Tibial artery (tissue), 4 donors: Measurements from ENCODE around the gene FOXO4.

Experiments used
- DNase-seq, 2 donors: peaks; one replicate each; pipeline ENCODE4 v3.0.0-alpha.2; 2019
- H3K27ac ChIP-seq, 2 donors: fragments of 200-600 bp; sonication (generic) in 1 of 2; 1 replicate in 1 of 2; 2 replicates in 1 of 2; pipeline ENCODE4 v1.5.1; 2018 to 2019; ENCODE audit warnings: mild to moderate bottlenecking in 1 of 2
- H3K27me3 ChIP-seq, 2 donors: fragments of 200-600 bp; sonication (generic) in 1 of 2; one replicate each; pipeline versions ENCODE4 v1.5.1 to v1.6.0; 2016 to 2019
- H3K36me3 ChIP-seq, 3 donors: fragments of 200-600 bp; sonication (generic) in 2 of 3; one replicate each; pipeline ENCODE4 v1.5.1; 2016 to 2019; ENCODE audit warnings: mild to moderate bottlenecking in 2 of 3
- H3K4me1 ChIP-seq, 4 donors: fragments of 200-600 bp; sonication (generic) in 2 of 4; 1 replicate in 3 of 4; 2 replicates in 1 of 4; pipeline ENCODE4 v1.5.1; 2016 to 2019
- H3K4me3 ChIP-seq, 2 donors: fragments of 200-600 bp; sonication (generic) in 1 of 2; 1 replicate in 1 of 2; 2 replicates in 1 of 2; pipeline ENCODE4 v1.5.1; 2018 to 2019; ENCODE audit warnings: mild to moderate bottlenecking in 2 of 2
- H3K9me3 ChIP-seq, 3 donors: fragments of 200-600 bp; sonication (generic) in 1 of 3; one replicate each; pipeline ENCODE4 v1.5.1; 2016 to 2019
- intact Hi-C: fragments of 100-400 bp; cut with DNase I; formaldehyde crosslinking; loops from one replicate; pipeline ENCODE4 v1.15.0; 2023; ENCODE audit warnings: low total_unique reads
- TF ChIP-seq, protein P1 (sequence below), 2 experiments: fragments of 200-600 bp in 1 of 2; fragments of 450-650 bp in 1 of 2; IDR thresholded peaks; one replicate each; pipeline ENCODE4 v1.5.1; 2017 to 2019; ENCODE audit warnings: antibody characterized with exemption in 2 of 2, mild to moderate bottlenecking in 1 of 2, moderate library complexity in 1 of 2

Gene FOXO4

GRCh38 chrX:71111921-71112431, 16.3 kb downstream of the FOXO4 start:
- Histone ChIP-seq H3K4me3 (no peak overlapping the region), H3K27ac (no peak overlapping the region)

DNA sequence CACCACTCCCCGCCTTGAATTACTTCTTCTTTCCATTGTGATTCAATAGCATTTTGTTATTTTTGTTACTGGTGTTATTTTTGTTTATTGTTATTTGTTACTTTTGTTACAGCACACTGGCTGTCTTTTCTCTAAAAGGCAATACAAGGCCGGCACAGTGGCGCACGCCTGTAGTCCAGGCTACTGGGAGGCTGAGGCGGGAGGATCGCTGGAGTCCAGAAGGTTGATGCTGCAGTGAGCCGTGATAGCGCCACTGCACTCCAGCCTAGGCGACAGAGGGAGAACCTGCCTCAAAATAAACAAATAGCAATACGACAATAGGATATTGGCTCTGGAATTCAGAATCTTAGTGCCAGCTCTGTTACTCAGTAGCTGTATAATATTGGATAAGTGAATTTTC, 21.7 kb downstream of the FOXO4 start:
- Histone ChIP-seq H3K4me1 (peaks cover 0 to 13% (median 0%) of the 10 kb centered on the region in 4 donors), H3K36me3 (peaks cover 10 to 17% (median 12%) of the 10 kb centered on the region in 3 donors), H3K27me3 (no peaks in the 10 kb centered on the region), H3K9me3 (no peaks in the 10 kb centered on the region), H3K4me3 (no peak overlapping the region), H3K27ac (peak overlapping the region in 1 of 2 donors; percentile 89)
- DNase-seq, result no peak
- intact Hi-C loops, result no loop called here
- TF ChIP-seq, protein P1, sequence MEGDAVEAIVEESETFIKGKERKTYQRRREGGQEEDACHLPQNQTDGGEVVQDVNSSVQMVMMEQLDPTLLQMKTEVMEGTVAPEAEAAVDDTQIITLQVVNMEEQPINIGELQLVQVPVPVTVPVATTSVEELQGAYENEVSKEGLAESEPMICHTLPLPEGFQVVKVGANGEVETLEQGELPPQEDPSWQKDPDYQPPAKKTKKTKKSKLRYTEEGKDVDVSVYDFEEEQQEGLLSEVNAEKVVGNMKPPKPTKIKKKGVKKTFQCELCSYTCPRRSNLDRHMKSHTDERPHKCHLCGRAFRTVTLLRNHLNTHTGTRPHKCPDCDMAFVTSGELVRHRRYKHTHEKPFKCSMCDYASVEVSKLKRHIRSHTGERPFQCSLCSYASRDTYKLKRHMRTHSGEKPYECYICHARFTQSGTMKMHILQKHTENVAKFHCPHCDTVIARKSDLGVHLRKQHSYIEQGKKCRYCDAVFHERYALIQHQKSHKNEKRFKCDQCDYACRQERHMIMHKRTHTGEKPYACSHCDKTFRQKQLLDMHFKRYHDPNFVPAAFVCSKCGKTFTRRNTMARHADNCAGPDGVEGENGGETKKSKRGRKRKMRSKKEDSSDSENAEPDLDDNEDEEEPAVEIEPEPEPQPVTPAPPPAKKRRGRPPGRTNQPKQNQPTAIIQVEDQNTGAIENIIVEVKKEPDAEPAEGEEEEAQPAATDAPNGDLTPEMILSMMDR (IDR thresholded peaks at IDR 0.05), result no peak

More at GRCh38 chrX:71111921-71112431, 16.3 kb downstream of the FOXO4 start:
- no peaks in the 10 kb centered on the region for H3K9me3 ChIP-seq
- H3K27me3 ChIP-seq, result no peaks in the 10 kb centered on the region
- no peaks in the 10 kb centered on the region for H3K4me1 ChIP-seq
- DNase-seq, result no peak
- intact Hi-C loops, result no loop called here
- H3K36me3 ChIP-seq, result no peaks in the 10 kb centered on the region
- TF ChIP-seq, protein P1 (IDR thresholded peaks at IDR 0.05), result no peak

DNA sequence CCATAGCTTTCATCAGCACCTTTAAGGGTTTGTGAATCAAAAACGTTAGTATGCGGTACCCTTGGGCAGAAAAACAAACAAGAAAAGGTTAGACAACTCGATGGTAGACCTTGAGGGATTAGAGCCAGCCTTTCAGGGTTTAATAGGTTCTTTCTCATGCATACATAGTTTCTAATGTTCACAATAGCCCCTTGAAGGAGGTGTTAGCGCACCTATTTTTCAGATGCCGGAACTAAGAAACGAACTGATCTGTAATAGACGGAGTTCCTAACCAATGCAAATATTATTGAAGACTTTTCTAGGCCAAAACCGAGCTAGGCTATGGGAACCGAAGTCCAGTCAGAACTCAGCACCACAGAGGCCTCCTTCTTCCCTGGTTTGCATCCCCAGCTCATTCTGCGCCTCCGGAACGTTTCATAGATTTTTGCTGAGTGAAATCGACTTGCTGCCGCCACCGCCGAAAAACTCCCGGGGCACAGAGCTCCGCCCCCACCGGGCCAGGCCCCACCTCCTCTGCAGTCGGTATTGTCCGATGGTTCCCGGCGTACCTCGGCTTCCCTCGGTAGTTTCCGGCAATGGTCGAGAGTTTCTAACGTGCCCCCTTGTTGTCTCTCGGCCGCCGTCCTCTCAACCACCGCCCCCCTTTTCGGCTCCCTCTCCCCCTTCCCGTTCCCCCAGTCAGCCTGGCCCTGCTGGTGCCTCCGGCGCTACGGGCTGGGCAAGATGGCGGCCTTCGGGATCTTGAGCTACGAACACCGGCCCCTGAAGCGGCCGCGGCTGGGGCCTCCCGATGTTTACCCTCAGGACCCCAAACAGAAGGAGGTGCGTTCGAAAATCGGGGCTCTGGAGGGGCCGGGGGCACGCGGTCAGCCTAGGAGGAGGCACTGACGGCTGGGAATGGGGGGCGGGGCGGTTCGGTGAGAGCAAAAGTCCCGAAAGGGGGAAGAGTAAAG, 22.7 kb downstream of the FOXO4 start, which contains the start of gene MED12:
Gene MED12 (plus strand): TSS at position 565 of the 953 bp plus-strand sequence. CDS start 159 bp downstream, at position 724.
- peak within 1 kb of the TSS; percentile 71 to 75 for H3K4me3 ChIP-seq
- no peaks in the 10 kb centered on the region for H3K27me3 ChIP-seq
- no peaks in the 10 kb centered on the region for H3K9me3 ChIP-seq
- H3K36me3 ChIP-seq, result peaks cover 17 to 27% (median 18%) of the 10 kb centered on the region in 3 donors
- TF ChIP-seq, protein P1 (IDR thresholded peaks at IDR 0.05), result no peak
- peak; percentile 79 to 89 for DNase-seq
- peak within 1 kb of the TSS; percentile 83 to 89 for H3K27ac ChIP-seq
- H3K4me1 ChIP-seq, result peaks cover 0 to 13% (median 0%) of the 10 kb centered on the region in 4 donors
- intact Hi-C loops, result no loop called here

- TF ChIP-seq, protein P1 (IDR thresholded peaks at IDR 0.05), result no peak
- Histone ChIP-seq H3K4me1 (peaks cover 0 to 13% (median 0%) of the 10 kb centered on the region in 4 donors), H3K27me3 (no peaks in the 10 kb centered on the region), H3K4me3 (peak overlapping the region; percentile 71 to 75), H3K9me3 (no peaks in the 10 kb centered on the region), H3K27ac (peak overlapping the region; percentile 83 to 89), H3K36me3 (peaks cover 17 to 34% (median 18%) of the 10 kb centered on the region in 3 donors)
- DNase-seq, result no peak
- intact Hi-C loops, result no loop called here
These were observed 23.4 kb downstream of the FOXO4 start for GRCh38 chrX:71118985-71119535.

GRCh38 chrX:71128166-71128833, 32.6 kb downstream of the FOXO4 start:
- H3K27ac ChIP-seq, result no peak overlapping the region
- TF ChIP-seq, protein P1 (IDR thresholded peaks at IDR 0.05), result no peak
- no peaks in the 10 kb centered on the region for H3K9me3 ChIP-seq
- peaks cover 16 to 97% (median 67%) of the 10 kb centered on the region in 3 donors for H3K36me3 ChIP-seq
- intact Hi-C loops, result no loop called here
- no peak overlapping the region for H3K4me3 ChIP-seq
- DNase-seq, result no peak
- H3K4me1 ChIP-seq, result no peaks in the 10 kb centered on the region
- H3K27me3 ChIP-seq, result no peaks in the 10 kb centered on the region
